Karpas-422 (cell line): Measurements from ENCODE around the gene ZNF667. TPM values are rescaled to one million over a fixed set of nuclear protein-coding genes. Genes with fewer than 3 reads are reported as not detected.

ENCODE experiments used
- DNase-seq: peaks from one replicate; pipeline ENCODE4 v3.0.0-alpha.2; 2015
- H2AFZ ChIP-seq: fragments of 200-600 bp; sonication (generic); 2 replicates; pipeline ENCODE4 v1.6.1; 2014; ENCODE audit warnings: antibody characterized with exemption, low read length, mixed read lengths
- H3K27ac ChIP-seq: fragments of 200-600 bp; sonication (generic); 2 replicates; pipeline ENCODE4 v1.5.1; 2014; ENCODE audit warnings: mild to moderate bottlenecking, low read length, moderate library complexity
- H3K27me3 ChIP-seq: fragments of 200-600 bp; sonication (generic); 2 replicates; pipeline ENCODE4 v1.6.1; 2014; ENCODE audit warnings: low read length, mixed read lengths
- H3K36me3 ChIP-seq: fragments of 200-600 bp; sonication (generic); 2 replicates; pipeline ENCODE4 v1.6.1; 2014; ENCODE audit warnings: low read length, mixed read lengths; ENCODE audit not compliant: insufficient read depth
- H3K4me1 ChIP-seq: fragments of 200-600 bp; sonication (generic); 2 replicates; pipeline ENCODE4 v1.6.1; 2014; ENCODE audit warnings: mild to moderate bottlenecking, low read length, mixed read lengths
- H3K4me2 ChIP-seq: fragments of 200-600 bp; sonication (generic); 2 replicates; pipeline ENCODE4 v1.6.1; 2014; ENCODE audit warnings: low read length, low read depth, mild to moderate bottlenecking; ENCODE audit not compliant: poor library complexity, severe bottlenecking
- H3K4me3 ChIP-seq: fragments of 200-600 bp; sonication (generic); 2 replicates; pipeline ENCODE4 v1.5.1; 2014; ENCODE audit warnings: mild to moderate bottlenecking, antibody characterized with exemption, low read length, mixed read lengths
- H3K79me2 ChIP-seq: fragments of 200-600 bp; sonication (generic); 2 replicates; pipeline ENCODE4 v1.6.1; 2014; ENCODE audit warnings: mild to moderate bottlenecking, low read length, mixed read lengths
- H3K9ac ChIP-seq: fragments of 200-600 bp; sonication (generic); 2 replicates; pipeline ENCODE4 v1.6.0; 2014; ENCODE audit warnings: low read length
- H3K9me2 ChIP-seq: fragments of 200-600 bp; sonication (generic), shearing (Covaris generic); replicated peaks from 2 replicates; pipeline ENCODE4 v1.6.0; 2014; ENCODE audit warnings: mild to moderate bottlenecking, low read length, moderate library complexity; ENCODE audit not compliant: insufficient read depth
- H3K9me3 ChIP-seq: fragments of 300-700, 200-600 bp; sonication (generic); 2 replicates; pipeline ENCODE4 v1.6.1; 2014; ENCODE audit warnings: low read length, mixed read lengths
- H4K20me1 ChIP-seq: fragments of 200-600 bp; sonication (generic); 2 replicates; pipeline ENCODE4 v1.6.1; 2014; ENCODE audit warnings: mild to moderate bottlenecking, antibody characterized with exemption, low read length, low read depth; ENCODE audit not compliant: insufficient read depth
- total RNA-seq: library from RNA; depleted of rRNA; stranded (reverse); fragments of >200 nt; shearing (Covaris generic); gene quantifications from 2 replicates; pipeline ENCODE4 v1.2.3, GENCODE V29; 2014; ENCODE audit warnings: low replicate concordance

Gene ZNF667
- total RNA-seq, 1 experiment from 2014 or later, result not detected

DNA sequence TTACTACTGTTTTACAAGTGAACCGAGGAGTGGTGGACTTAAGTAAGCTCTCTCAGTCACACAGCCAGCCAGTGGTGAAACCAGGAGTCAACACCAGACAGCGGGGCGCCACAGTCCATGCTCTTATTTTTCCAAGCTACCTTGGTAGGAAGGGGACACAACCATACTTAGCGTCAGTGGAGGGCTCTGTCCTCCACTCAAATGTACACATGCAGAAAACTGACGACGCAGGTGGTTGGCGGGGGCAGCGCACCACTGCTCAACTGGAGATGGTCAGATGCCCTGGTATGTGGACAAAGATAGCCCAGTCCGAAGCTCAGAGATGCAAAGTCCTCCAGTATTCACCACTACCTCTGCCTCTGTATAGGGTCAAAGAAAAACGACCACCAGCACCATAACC lies 1.1 kb downstream of the ZNF667 start:
- Histone ChIP-seq H3K4me1 (no peaks in the 10 kb centered on the region), H3K27ac (no peak overlapping the region), H3K9ac (no peak overlapping the region), H3K36me3 (no peaks in the 10 kb centered on the region), H3K4me3 (no peak overlapping the region), H3K27me3 (peaks cover 2% of the 10 kb centered on the region; the same call in 1 of the 2 replicates), H3K4me2 (no peak overlapping the region), H3K9me3 (peaks cover 15% of the 10 kb centered on the region; the same call in 1 of the 2 replicates), H3K9me2 (no peaks in the 10 kb centered on the region), H4K20me1 (no peaks in the 10 kb centered on the region), H2AFZ (no peak overlapping the region), H3K79me2 (no peaks in the 10 kb centered on the region)
- no peak for DNase-seq

DNA sequence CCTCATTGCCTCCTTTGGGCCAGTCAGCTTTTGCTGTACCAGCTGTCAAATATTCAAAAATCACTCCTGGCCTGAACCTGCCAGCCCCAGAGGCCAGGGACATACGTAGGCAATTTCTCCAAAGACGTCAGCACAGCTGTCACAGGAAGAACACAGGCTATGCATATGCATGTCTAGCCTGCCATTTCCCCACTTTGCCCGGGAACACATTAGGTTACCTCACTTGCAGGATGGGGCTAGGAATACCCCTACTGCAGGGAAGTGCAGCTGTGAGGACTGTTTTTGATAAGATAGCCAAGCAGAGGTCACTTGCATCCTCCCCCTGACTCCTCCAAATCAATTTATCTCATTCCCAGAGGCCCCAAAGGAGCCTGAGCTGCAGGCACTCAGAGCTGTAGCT lies 2.8 kb downstream of the ZNF667 start:
- no peak overlapping the region for H3K9ac ChIP-seq
- DNase-seq, result no peak
- H4K20me1 ChIP-seq, result no peaks in the 10 kb centered on the region
- no peak overlapping the region for H3K27ac ChIP-seq
- peaks cover 11% of the 10 kb centered on the region; the same call in 1 of the 2 replicates for H3K9me3 ChIP-seq
- no peak overlapping the region for H3K4me2 ChIP-seq
- no peak overlapping the region for H3K4me3 ChIP-seq
- no peak overlapping the region for H2AFZ ChIP-seq
- H3K79me2 ChIP-seq, result no peaks in the 10 kb centered on the region
- H3K9me2 ChIP-seq, result no peaks in the 10 kb centered on the region
- no peaks in the 10 kb centered on the region for H3K4me1 ChIP-seq
- H3K36me3 ChIP-seq, result no peaks in the 10 kb centered on the region
- H3K27me3 ChIP-seq, result peaks cover 2% of the 10 kb centered on the region; the same call in 1 of the 2 replicates

DNA sequence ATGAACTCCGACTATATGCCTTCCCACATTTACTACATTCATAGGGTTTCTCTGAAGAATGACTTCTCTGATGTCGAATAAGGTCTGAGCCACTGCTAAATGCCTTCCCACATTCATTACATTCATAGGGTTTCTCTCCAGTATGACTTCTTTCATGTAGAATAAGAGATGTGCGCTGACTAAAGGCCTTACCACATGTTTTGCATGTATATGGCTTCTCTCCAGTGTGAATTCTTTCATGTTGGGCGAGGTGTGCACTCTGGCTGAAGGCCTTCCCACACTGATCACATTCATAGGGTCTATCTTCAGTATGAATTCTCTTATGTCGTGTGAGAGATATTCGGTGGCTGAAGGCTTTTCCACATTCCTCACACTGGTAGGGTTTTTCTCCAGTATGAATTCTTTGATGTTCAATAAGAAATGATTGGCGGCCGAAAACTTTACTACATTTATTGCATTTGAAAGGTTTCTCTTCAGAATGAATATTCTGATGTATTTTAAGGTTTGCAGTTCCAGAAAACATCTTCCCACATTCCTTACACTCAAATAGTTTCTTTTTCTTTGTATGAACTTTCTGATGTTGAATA lies 35.8 kb downstream of the ZNF667 start:
- peaks cover 6% of the 10 kb centered on the region; the same call in 1 of the 2 replicates for H3K36me3 ChIP-seq
- no peak overlapping the region for H3K4me2 ChIP-seq
- H3K9me2 ChIP-seq, result no peaks in the 10 kb centered on the region
- no peaks in the 10 kb centered on the region for H4K20me1 ChIP-seq
- no peak overlapping the region for H3K27ac ChIP-seq
- peaks cover 76% of the 10 kb centered on the region for H3K9me3 ChIP-seq
- 0 out of 2 replicates have a peak, but pooled peaks cover 5% of the 10 kb centered on the region for H3K27me3 ChIP-seq
- H3K79me2 ChIP-seq, result no peaks in the 10 kb centered on the region
- 0 out of 2 replicates have a peak overlapping the region, but pooled peaks have one; percentile 25 for H3K4me3 ChIP-seq
- H2AFZ ChIP-seq, result no peak overlapping the region
- no peak overlapping the region for H3K9ac ChIP-seq
- no peaks in the 10 kb centered on the region for H3K4me1 ChIP-seq
- no peak for DNase-seq

DNA sequence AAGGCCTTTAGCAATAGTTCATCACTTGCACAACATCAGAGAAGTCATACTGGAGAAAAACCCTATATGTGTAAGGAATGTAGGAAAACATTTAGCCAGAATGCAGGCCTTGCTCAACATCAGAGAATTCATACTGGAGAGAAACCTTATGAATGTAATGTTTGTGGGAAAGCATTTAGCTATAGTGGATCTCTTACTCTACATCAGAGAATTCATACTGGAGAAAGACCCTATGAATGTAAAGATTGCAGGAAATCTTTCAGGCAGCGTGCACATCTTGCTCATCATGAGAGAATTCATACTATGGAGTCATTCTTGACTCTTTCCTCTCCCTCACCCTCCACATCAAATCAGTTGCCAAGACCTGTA lies 53.2 kb downstream of the ZNF667 start:
- Histone ChIP-seq H3K9ac (no peak overlapping the region), H3K27me3 (no peaks in the 10 kb centered on the region), H2AFZ (no peak overlapping the region), H3K4me1 (no peaks in the 10 kb centered on the region), H3K27ac (no peak overlapping the region), H3K9me2 (no peaks in the 10 kb centered on the region), H3K4me3 (no peak overlapping the region), H3K4me2 (no peak overlapping the region), H3K9me3 (peaks cover 86% of the 10 kb centered on the region), H3K36me3 (peaks cover 41% of the 10 kb centered on the region), H3K79me2 (no peaks in the 10 kb centered on the region), H4K20me1 (no peaks in the 10 kb centered on the region)
- no peak for DNase-seq

DNA sequence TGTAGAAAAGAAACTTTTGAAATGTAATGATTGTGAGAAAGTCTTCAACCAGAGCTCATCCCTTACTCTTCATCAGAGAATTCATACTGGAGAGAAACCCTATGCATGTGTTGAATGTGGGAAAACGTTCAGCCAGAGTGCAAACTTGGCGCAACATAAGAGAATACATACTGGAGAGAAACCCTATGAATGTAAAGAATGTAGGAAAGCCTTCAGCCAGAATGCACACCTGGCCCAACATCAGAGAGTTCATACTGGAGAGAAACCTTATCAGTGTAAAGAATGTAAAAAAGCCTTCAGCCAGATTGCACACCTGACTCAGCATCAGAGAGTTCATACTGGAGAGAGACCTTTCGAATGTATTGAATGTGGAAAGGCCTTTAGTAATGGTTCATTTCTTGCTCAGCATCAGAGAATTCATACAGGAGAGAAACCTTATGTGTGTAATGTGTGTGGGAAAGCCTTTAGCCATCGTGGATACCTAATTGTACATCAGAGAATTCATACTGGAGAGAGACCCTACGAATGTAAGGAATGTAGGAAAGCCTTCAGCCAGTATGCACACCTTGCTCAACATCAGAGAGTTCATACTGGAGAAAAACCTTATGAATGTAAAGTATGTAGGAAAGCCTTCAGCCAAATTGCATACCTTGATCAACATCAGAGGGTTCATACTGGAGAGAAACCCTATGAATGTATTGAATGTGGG lies 53.7 kb downstream of the ZNF667 start:
- H3K9ac ChIP-seq, result no peak overlapping the region
- H3K4me2 ChIP-seq, result no peak overlapping the region
- no peaks in the 10 kb centered on the region for H3K27me3 ChIP-seq
- H3K9me3 ChIP-seq, result peaks cover 88% of the 10 kb centered on the region
- 0 out of 2 replicates have a peak overlapping the region, but pooled peaks have one; percentile 2 for H3K4me3 ChIP-seq
- no peak overlapping the region for H2AFZ ChIP-seq
- H3K36me3 ChIP-seq, result peaks cover 47% of the 10 kb centered on the region
- H3K4me1 ChIP-seq, result no peaks in the 10 kb centered on the region
- no peak overlapping the region for H3K27ac ChIP-seq
- peak; percentile 47 for DNase-seq
- H3K79me2 ChIP-seq, result no peaks in the 10 kb centered on the region
- H3K9me2 ChIP-seq, result no peaks in the 10 kb centered on the region
- H4K20me1 ChIP-seq, result no peaks in the 10 kb centered on the region

DNA sequence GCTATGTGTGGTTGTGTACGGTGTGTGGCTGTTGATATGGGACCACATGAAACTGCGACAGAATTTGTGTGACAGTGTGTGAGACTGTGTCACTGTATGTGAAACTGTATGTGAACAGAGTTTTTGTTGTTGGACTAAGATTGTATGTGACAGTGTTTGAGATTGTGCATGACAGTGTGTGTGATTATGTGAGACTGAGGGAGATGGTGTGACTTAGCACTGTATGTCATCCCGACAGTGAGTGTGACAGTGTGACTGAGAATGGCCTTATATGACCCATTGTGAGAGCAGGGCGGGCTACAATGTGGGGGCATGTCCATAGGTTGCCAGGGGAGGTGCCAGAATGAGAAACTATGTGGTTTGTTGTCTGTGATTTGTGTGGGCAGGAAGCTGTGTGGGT lies 72.1 kb downstream of the ZNF667 start:
- peaks cover 57% of the 10 kb centered on the region for H3K9me3 ChIP-seq
- peaks cover 18% of the 10 kb centered on the region for H3K4me1 ChIP-seq
- peaks cover 19% of the 10 kb centered on the region for H3K79me2 ChIP-seq
- H3K4me3 ChIP-seq, result peak overlapping the region; percentile 79
- peaks cover 38% of the 10 kb centered on the region for H3K36me3 ChIP-seq
- H3K27ac ChIP-seq, result no peak overlapping the region
- H3K4me2 ChIP-seq, result peak overlapping the region; percentile 98
- H3K27me3 ChIP-seq, result no peaks in the 10 kb centered on the region
- peak overlapping the region; percentile 82; the same call in 1 of the 2 replicates for H3K9ac ChIP-seq
- peak overlapping the region; percentile 85; the same call in 1 of the 2 replicates for H2AFZ ChIP-seq
- no peaks in the 10 kb centered on the region for H4K20me1 ChIP-seq
- no peak for DNase-seq
- no peaks in the 10 kb centered on the region for H3K9me2 ChIP-seq

DNA sequence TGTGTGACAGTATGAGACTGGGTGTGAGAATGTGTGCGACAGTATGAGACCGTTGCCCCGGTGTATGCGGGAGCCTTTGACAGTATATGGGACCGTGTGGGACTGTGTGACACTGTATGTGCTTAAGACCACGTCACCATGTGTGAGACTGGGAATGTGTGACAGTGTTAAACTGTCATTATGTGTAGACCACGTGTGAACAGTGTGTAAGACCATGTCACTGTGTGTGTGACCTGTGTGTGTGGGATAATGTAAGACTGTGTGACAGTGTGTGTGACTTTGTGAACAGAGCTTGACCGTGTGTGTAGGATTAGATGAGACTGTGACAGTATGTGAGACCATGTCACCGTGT lies 72.5 kb downstream of the ZNF667 start:
- no peak overlapping the region for H3K27ac ChIP-seq
- H3K27me3 ChIP-seq, result no peaks in the 10 kb centered on the region
- peaks cover 35% of the 10 kb centered on the region for H3K36me3 ChIP-seq
- peaks cover 58% of the 10 kb centered on the region for H3K9me3 ChIP-seq
- peak overlapping the region; percentile 98 for H3K4me2 ChIP-seq
- H3K4me1 ChIP-seq, result peaks cover 18% of the 10 kb centered on the region
- peak overlapping the region; percentile 79 for H3K4me3 ChIP-seq
- H3K9me2 ChIP-seq, result no peaks in the 10 kb centered on the region
- H4K20me1 ChIP-seq, result no peaks in the 10 kb centered on the region
- H2AFZ ChIP-seq, result peak overlapping the region; percentile 85
- DNase-seq, result no peak
- H3K9ac ChIP-seq, result peak overlapping the region; percentile 82
- peaks cover 19% of the 10 kb centered on the region for H3K79me2 ChIP-seq

DNA sequence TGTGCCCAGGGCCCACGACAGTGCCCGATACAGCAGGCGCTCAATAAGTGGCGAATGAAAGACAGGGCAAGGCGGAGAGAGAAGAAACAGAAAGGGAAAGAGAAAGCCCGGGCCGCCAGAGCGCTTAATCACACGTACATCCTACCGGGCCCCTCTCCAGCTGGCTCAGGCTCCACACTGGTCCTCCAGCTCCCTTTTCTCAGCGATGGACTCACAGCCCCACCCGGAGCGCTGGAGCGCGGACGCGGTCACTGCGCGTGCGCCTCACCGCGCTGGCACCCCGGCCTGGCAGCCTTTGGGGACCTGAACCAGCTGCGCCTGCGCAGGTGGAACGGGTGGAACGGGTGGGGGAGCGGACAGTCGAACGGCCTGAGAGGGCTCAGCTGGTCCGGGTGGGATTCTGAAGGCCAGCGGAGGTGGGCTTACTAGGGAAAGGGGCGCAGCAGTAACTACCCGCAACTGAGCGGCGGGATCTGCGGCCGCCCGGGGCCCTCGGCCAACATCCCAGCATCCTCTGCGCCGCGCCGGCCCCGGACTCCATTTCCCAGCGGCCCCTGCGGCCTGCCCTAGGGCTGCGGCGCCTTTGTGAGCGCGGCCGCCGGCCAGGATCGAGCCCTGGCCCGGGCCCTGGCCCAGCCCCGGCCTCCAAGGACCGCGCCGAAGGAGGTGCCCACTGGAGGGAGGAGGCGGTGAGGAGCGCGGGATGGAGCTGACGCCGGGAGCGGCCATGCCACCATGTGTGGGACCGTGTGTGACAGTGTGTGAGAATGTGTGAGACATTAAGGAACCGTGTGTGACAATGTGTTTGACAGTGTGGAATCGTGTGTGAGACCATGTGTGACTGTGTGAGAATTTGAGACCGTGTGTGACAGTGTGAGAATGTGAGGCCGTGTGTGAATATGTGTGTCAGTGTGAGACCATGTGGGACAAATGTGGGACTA lies 73.1 kb downstream of the ZNF667 start, which contains the start of gene ZNF583:
ZNF583 (plus strand) TSS at position 569 of the 941 bp plus-strand sequence. CDS start 2,783 bp downstream, outside the sequence.
- Histone ChIP-seq H3K9me3 (peaks cover 59% of the 10 kb centered on the region), H3K27me3 (no peaks in the 10 kb centered on the region), H4K20me1 (no peaks in the 10 kb centered on the region), H2AFZ (peak within 1 kb of the TSS; percentile 85), H3K4me1 (peaks cover 18% of the 10 kb centered on the region), H3K36me3 (peaks cover 35% of the 10 kb centered on the region), H3K4me3 (peak within 1 kb of the TSS; percentile 79), H3K79me2 (peaks cover 19% of the 10 kb centered on the region), H3K9me2 (no peaks in the 10 kb centered on the region), H3K4me2 (peak within 1 kb of the TSS; percentile 98), H3K27ac (no peak within 1 kb of the TSS), H3K9ac (peak within 1 kb of the TSS; percentile 82)
- DNase-seq, result peak; percentile 97
